OCI-LY1 (cell line): ENCODE data around the gene PDZD7.

Experiments
- H2AFZ ChIP-seq: fragments of 200-600 bp; sonication (generic), shearing (Covaris generic); 2 replicates; pipeline ENCODE4 v1.6.0; 2014; ENCODE audit warnings: antibody characterized with exemption, mild to moderate bottlenecking, low read length
- H3F3A ChIP-seq: fragments of 200-600 bp; sonication (generic), shearing (Covaris generic); 2 replicates; pipeline ENCODE4 v1.6.0; 2014; ENCODE audit warnings: mild to moderate bottlenecking, antibody characterized with exemption, low read length, moderate library complexity; ENCODE audit not compliant: insufficient read depth
- H3K27ac ChIP-seq: fragments of 200-600 bp; sonication (generic); 2 replicates; pipeline ENCODE4 v1.5.1; 2014; ENCODE audit warnings: low read length, mixed run types, mild to moderate bottlenecking, low read depth; ENCODE audit not compliant: poor library complexity, severe bottlenecking
- H3K27me3 ChIP-seq: fragments of 200-600 bp; sonication (generic); 2 replicates; pipeline ENCODE4 v1.6.0; 2014; ENCODE audit warnings: antibody characterized with exemption, mild to moderate bottlenecking, low read length, moderate library complexity; ENCODE audit not compliant: insufficient read depth
- H3K36me3 ChIP-seq: fragments of 200-600 bp; sonication (generic); 2 replicates; pipeline ENCODE4 v1.6.1; 2014; ENCODE audit warnings: mild to moderate bottlenecking, antibody characterized with exemption, low read length, moderate library complexity, mixed read lengths; ENCODE audit not compliant: insufficient read depth
- H3K4me1 ChIP-seq: fragments of 200-600 bp; sonication (generic); 2 replicates; pipeline ENCODE4 v1.5.1; 2014; ENCODE audit warnings: mild to moderate bottlenecking, low read length, moderate library complexity; ENCODE audit not compliant: insufficient read depth, severe bottlenecking
- H3K4me2 ChIP-seq: fragments of 200-600 bp; sonication (generic), shearing (Covaris generic); 2 replicates; pipeline ENCODE4 v1.6.1; 2014; ENCODE audit warnings: low read length
- H3K4me3 ChIP-seq: fragments of 200-600 bp; sonication (generic); 2 replicates; pipeline ENCODE4 v1.5.1; 2014; ENCODE audit warnings: low read length, low read depth, mild to moderate bottlenecking, mixed read lengths; ENCODE audit not compliant: poor library complexity, severe bottlenecking
- H3K79me2 ChIP-seq: fragments of 200-600 bp; shearing (Covaris generic); 2 replicates; pipeline ENCODE4 v1.6.1; 2016; ENCODE audit warnings: mixed run types, low read length, mixed read lengths; ENCODE audit not compliant: insufficient read depth
- H3K9ac ChIP-seq: fragments of 200-600 bp; sonication (generic), shearing (Covaris generic); 2 replicates; pipeline ENCODE4 v1.6.1; 2014; ENCODE audit warnings: mild to moderate bottlenecking, low read length, mixed read lengths
- H3K9me2 ChIP-seq: fragments of 200-600 bp; sonication (generic), shearing (Covaris generic); 2 replicates; pipeline ENCODE4 v1.6.1; 2014; ENCODE audit warnings: low read depth, mild to moderate bottlenecking, low read length, mixed read lengths
- H3K9me3 ChIP-seq: fragments of 200-600 bp; shearing (Covaris generic); 2 replicates; pipeline ENCODE4 v1.6.1; 2014; ENCODE audit warnings: low read length, mixed read lengths
- H4K20me1 ChIP-seq: fragments of 200-600 bp; sonication (generic), shearing (Covaris generic); 2 replicates; pipeline ENCODE4 v1.6.0; 2016; ENCODE audit warnings: mild to moderate bottlenecking, low read length; ENCODE audit not compliant: insufficient read depth
- EZH2 ChIP-seq: fragments of 200-600 bp; sonication (generic), shearing (Covaris generic); IDR thresholded peaks from 2 replicates; pipeline ENCODE4 v1.8.0; 2017; ENCODE audit warnings: borderline replicate concordance, mixed run types, mild to moderate bottlenecking, antibody characterized with exemption, low read length, moderate library complexity, mixed read lengths
- TF ChIP-seq, protein P1 (sequence below): fragments of 200-600 bp; sonication (generic), shearing (Covaris generic); IDR thresholded peaks from 2 replicates; pipeline ENCODE4 v1.5.1; 2017; ENCODE audit warnings: mild to moderate bottlenecking, antibody characterized with exemption, low read length, moderate library complexity, mixed read lengths

PDZD7 gene

GRCh38 chr10:101071885-101072433 is 41.0 kb upstream of the PDZD7 start:
- H3K4me3 ChIP-seq = no peak overlapping the region
- H3K27me3 ChIP-seq = no peaks in the 10 kb centered on the region
- TF ChIP-seq, protein P1, sequence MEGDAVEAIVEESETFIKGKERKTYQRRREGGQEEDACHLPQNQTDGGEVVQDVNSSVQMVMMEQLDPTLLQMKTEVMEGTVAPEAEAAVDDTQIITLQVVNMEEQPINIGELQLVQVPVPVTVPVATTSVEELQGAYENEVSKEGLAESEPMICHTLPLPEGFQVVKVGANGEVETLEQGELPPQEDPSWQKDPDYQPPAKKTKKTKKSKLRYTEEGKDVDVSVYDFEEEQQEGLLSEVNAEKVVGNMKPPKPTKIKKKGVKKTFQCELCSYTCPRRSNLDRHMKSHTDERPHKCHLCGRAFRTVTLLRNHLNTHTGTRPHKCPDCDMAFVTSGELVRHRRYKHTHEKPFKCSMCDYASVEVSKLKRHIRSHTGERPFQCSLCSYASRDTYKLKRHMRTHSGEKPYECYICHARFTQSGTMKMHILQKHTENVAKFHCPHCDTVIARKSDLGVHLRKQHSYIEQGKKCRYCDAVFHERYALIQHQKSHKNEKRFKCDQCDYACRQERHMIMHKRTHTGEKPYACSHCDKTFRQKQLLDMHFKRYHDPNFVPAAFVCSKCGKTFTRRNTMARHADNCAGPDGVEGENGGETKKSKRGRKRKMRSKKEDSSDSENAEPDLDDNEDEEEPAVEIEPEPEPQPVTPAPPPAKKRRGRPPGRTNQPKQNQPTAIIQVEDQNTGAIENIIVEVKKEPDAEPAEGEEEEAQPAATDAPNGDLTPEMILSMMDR = no peak
- no peak for TF ChIP-seq EZH2
- H3K9ac ChIP-seq = no peak overlapping the region
- no peaks in the 10 kb centered on the region for H3K9me3 ChIP-seq
- no peak overlapping the region for H3K27ac ChIP-seq
- no peaks in the 10 kb centered on the region for H3K79me2 ChIP-seq
- H3F3A ChIP-seq = no peaks in the 10 kb centered on the region
- no peak overlapping the region for H2AFZ ChIP-seq
- H4K20me1 ChIP-seq = no peaks in the 10 kb centered on the region
- no peaks in the 10 kb centered on the region for H3K9me2 ChIP-seq
- H3K36me3 ChIP-seq = no peaks in the 10 kb centered on the region
- no peak overlapping the region for H3K4me2 ChIP-seq
- peaks cover 7% of the 10 kb centered on the region for H3K4me1 ChIP-seq

DNA sequence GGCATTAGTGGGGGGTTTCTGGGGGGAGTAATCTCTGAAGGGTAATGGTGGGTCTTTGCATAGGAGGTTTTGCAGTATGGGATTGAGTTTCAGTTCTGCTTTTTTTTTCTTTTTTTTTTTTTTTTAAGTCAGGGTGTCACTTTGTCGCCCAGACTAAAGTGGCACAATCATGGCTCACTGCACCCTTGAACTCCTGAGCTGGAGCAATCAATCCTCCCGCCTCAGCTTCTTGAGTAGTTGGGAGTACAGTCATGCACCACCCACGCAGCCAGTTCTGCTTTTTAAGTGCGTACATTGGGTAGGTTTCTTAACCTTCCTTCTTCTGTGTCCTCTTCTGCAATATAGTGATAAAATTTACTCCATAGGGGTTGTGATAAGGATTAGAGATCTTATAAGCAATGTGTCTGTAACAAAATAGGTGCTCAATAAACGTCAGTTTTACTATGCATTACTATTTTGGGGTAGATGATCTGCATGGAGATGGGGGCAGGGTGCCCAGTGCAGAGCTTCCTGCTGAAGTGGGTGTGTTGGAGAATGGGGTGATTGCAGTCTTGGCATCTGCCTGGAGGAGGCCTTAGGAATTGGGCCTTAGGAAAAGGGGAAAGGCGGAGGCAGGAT is 40.4 kb upstream of the PDZD7 start:
- H3K9me2 ChIP-seq = no peaks in the 10 kb centered on the region
- H3K79me2 ChIP-seq = no peaks in the 10 kb centered on the region
- no peaks in the 10 kb centered on the region for H3K9me3 ChIP-seq
- H3K4me1 ChIP-seq = peaks cover 11% of the 10 kb centered on the region
- no peak overlapping the region for H3K9ac ChIP-seq
- H3F3A ChIP-seq = no peaks in the 10 kb centered on the region
- TF ChIP-seq, protein P1 = no peak
- no peak for TF ChIP-seq EZH2
- H3K27ac ChIP-seq = no peak overlapping the region
- no peaks in the 10 kb centered on the region for H3K27me3 ChIP-seq
- H3K4me3 ChIP-seq = no peak overlapping the region
- no peak overlapping the region for H2AFZ ChIP-seq
- no peak overlapping the region for H3K4me2 ChIP-seq
- H4K20me1 ChIP-seq = no peaks in the 10 kb centered on the region
- no peaks in the 10 kb centered on the region for H3K36me3 ChIP-seq

DNA sequence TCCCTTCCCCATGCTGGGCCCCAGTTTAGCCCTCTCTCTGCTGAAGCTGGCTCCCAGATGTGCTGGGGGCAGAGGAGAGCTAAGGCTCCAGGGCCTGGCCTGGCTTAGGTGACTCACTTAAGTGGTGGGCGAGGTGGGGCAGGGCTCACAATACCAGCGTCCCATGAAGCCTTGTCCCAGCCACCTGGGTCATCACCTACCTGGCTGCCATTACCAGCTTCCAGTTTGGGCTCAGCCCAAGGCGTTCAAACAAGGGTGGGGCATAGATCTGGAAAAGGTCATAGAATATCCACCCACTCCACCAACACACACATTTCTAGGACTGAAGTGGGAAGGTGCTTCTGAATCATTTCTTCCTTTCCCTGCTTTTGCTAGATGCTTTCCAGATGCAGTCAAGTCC is 39.2 kb upstream of the PDZD7 start:
- Histone ChIP-seq H3K9me3 (no peaks in the 10 kb centered on the region), H3K27me3 (no peaks in the 10 kb centered on the region), H3K4me1 (peaks cover 13% of the 10 kb centered on the region), H3K9me2 (no peaks in the 10 kb centered on the region), H3K4me3 (no peak overlapping the region), H4K20me1 (no peaks in the 10 kb centered on the region), H3K36me3 (no peaks in the 10 kb centered on the region), H3K79me2 (no peaks in the 10 kb centered on the region), H3K4me2 (no peak overlapping the region), H3K27ac (no peak overlapping the region), H3K9ac (no peak overlapping the region), H3F3A (no peaks in the 10 kb centered on the region), H2AFZ (no peak overlapping the region)
- TF ChIP-seq EZH2 = no peak
- TF ChIP-seq, protein P1 = no peak
